Measurements from ENCODE around the gene PRIM2.

GRCh38 chr6:57315111-57315510 lies 2.3 kb upstream of the PRIM2 start:
- no peak for TF ChIP-seq POLR2A (IDR thresholded peaks at IDR 0.05)
- TF ChIP-seq, protein P1, sequence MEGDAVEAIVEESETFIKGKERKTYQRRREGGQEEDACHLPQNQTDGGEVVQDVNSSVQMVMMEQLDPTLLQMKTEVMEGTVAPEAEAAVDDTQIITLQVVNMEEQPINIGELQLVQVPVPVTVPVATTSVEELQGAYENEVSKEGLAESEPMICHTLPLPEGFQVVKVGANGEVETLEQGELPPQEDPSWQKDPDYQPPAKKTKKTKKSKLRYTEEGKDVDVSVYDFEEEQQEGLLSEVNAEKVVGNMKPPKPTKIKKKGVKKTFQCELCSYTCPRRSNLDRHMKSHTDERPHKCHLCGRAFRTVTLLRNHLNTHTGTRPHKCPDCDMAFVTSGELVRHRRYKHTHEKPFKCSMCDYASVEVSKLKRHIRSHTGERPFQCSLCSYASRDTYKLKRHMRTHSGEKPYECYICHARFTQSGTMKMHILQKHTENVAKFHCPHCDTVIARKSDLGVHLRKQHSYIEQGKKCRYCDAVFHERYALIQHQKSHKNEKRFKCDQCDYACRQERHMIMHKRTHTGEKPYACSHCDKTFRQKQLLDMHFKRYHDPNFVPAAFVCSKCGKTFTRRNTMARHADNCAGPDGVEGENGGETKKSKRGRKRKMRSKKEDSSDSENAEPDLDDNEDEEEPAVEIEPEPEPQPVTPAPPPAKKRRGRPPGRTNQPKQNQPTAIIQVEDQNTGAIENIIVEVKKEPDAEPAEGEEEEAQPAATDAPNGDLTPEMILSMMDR (IDR thresholded peaks at IDR 0.05) = no peak
- TF ChIP-seq POLR2AphosphoS5 (IDR thresholded peaks at IDR 0.05) = no peak
- TF ChIP-seq EP300 (IDR thresholded peaks at IDR 0.05) = no peak
